HEK293T (cell line): ENCODE results near the gene SH2D6.
"Not testable (repeated sequence)": the region's sequence is repeated elsewhere in the genome, so short reads cannot be mapped to it uniquely, and the experiment has no call there.

Experiments
- CTBP1 ChIP-seq: fragments of 450-650 bp; IDR thresholded peaks from 2 replicates; pipeline ENCODE4 v1.6.1; 2016; ENCODE audit warnings: borderline replicate concordance
- FOXA1 ChIP-seq: fragments of 450-650 bp; IDR thresholded peaks from 2 replicates; pipeline ENCODE4 v1.6.1; 2016; ENCODE audit warnings: mild to moderate bottlenecking
- FOXM1 ChIP-seq: fragments of 450-650 bp; IDR thresholded peaks from 2 replicates; pipeline ENCODE4 v1.6.1; 2017; ENCODE audit warnings: mild to moderate bottlenecking, borderline replicate concordance
- SP1 ChIP-seq: fragments of 450-650 bp; IDR thresholded peaks from 2 replicates; pipeline ENCODE4 v1.6.1; 2017
- SUZ12 ChIP-seq: fragments of 450-650 bp; IDR thresholded peaks from 2 replicates; pipeline ENCODE4 v1.6.1; 2016; ENCODE audit warnings: mild to moderate bottlenecking
- TF ChIP-seq, protein P1 (sequence below): fragments of 450-650 bp; IDR thresholded peaks from 2 replicates; pipeline ENCODE4 v1.6.1; 2016

DNA sequence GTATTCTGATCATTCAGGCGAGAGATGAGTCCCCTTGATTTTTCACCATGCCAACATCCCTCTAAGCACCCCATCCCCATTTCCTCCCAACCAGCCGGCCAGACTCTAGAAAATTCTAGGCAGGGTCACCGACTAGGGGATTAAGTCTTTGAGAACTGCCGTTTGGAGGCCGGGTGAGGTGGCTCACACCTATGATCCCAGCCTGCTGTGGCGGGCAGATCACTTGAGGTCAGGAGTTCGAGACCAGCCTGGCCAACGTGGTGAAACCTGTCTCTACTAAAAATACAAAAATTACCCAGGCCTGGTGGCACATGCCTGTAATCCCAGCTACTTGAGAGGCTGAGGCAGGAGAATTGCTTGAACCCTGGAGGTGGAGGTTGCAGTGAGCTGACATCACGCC is 21.1 kb downstream of the SH2D6 start:
- not testable (repeated sequence) for TF ChIP-seq SP1, FOXM1, CTBP1, FOXA1, SUZ12
- TF ChIP-seq, protein P1, sequence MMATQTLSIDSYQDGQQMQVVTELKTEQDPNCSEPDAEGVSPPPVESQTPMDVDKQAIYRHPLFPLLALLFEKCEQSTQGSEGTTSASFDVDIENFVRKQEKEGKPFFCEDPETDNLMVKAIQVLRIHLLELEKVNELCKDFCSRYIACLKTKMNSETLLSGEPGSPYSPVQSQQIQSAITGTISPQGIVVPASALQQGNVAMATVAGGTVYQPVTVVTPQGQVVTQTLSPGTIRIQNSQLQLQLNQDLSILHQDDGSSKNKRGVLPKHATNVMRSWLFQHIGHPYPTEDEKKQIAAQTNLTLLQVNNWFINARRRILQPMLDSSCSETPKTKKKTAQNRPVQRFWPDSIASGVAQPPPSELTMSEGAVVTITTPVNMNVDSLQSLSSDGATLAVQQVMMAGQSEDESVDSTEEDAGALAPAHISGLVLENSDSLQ = not testable (repeated sequence)
